CD8-positive, alpha-beta memory T cell (primary cell): Measurements from ENCODE around the gene CCDC126. TPM values are rescaled to one million over a fixed set of nuclear protein-coding genes. Genes with fewer than 3 reads are reported as not detected.
"Not testable (repeated sequence)": the region's sequence is repeated elsewhere in the genome, so short reads cannot be mapped to it uniquely, and the experiment has no call there.

Experiments
- CTCF ChIA-PET: fragments of 350-600 bp; sonication (Branson Sonifier 250); formaldehyde crosslinking; loops from one replicate; lab custom pipeline; 2021; ENCODE audit warnings: antibody characterized with exemption; lab: Charles Lee
- POLR2A ChIA-PET: fragments of 350-600 bp; sonication (Branson Sonifier 250); formaldehyde crosslinking; loops from one replicate; lab custom pipeline; 2021; ENCODE audit warnings: antibody characterized with exemption; lab: Charles Lee
- DNase-seq, 5 donors: peaks; one replicate each; pipeline versions ENCODE4 v3.0.0 to v3.0.0-alpha.2; 2020 to 2022; ENCODE audit warnings: mixed read lengths in 1 of 5
- H3K27ac ChIP-seq: one replicate; pipeline ENCODE4 v1.7.0; 2013; ENCODE audit warnings: low read depth, mild to moderate bottlenecking, low read length, moderate library complexity
- H3K27me3 ChIP-seq: 2 replicates; pipeline ENCODE4 v1.7.0; 2013; ENCODE audit warnings: low read length, mild to moderate bottlenecking; ENCODE audit not compliant: insufficient read depth, poor library complexity, severe bottlenecking
- H3K36me3 ChIP-seq: 2 replicates; pipeline ENCODE4 v1.7.0; 2013; ENCODE audit warnings: mild to moderate bottlenecking, low read length, moderate library complexity; ENCODE audit not compliant: insufficient read depth
- H3K4me1 ChIP-seq: 2 replicates; pipeline ENCODE4 v1.7.0; 2013; ENCODE audit warnings: mild to moderate bottlenecking, low read length, moderate library complexity; ENCODE audit not compliant: insufficient read depth
- H3K4me3 ChIP-seq: 2 replicates; pipeline ENCODE4 v1.7.0; 2013; ENCODE audit warnings: mild to moderate bottlenecking, low read length
- H3K9me3 ChIP-seq: 2 replicates; pipeline ENCODE4 v1.7.0; 2013; ENCODE audit warnings: mild to moderate bottlenecking, low read length
- H3K27ac Mint-ChIP-seq, 8 donors: one replicate each; pipeline ENCODE4 v1.8.0; 2020 to 2021; ENCODE audit warnings: mixed read lengths in 8 of 8, mild to moderate bottlenecking in 6 of 8, inconsistent platforms in 3 of 8, moderate library complexity in 3 of 8
- H3K27me3 Mint-ChIP-seq, 2 donors: one replicate each; pipeline ENCODE4 v1.8.0; 2020 to 2021; ENCODE audit warnings: mixed read lengths in 2 of 2, mild to moderate bottlenecking in 1 of 2, moderate library complexity in 1 of 2
- H3K36me3 Mint-ChIP-seq, 3 donors: one replicate each; pipeline ENCODE4 v1.8.0; 2020 to 2021; ENCODE audit warnings: mixed read lengths in 3 of 3, inconsistent platforms in 1 of 3, mild to moderate bottlenecking in 1 of 3
- H3K4me1 Mint-ChIP-seq, 3 donors: one replicate each; pipeline ENCODE4 v1.8.0; 2020 to 2021; ENCODE audit warnings: mixed read lengths in 3 of 3, inconsistent platforms in 1 of 3, mild to moderate bottlenecking in 1 of 3
- H3K4me3 Mint-ChIP-seq, 7 donors: one replicate each; pipeline ENCODE4 v1.8.0; 2020 to 2021; ENCODE audit warnings: mixed read lengths in 7 of 7, mild to moderate bottlenecking in 6 of 7, moderate library complexity in 4 of 7, inconsistent platforms in 2 of 7
- H3K9me3 Mint-ChIP-seq, 5 donors: one replicate each; pipeline ENCODE4 v1.8.0; 2020 to 2022; ENCODE audit warnings: mixed read lengths in 5 of 5, mild to moderate bottlenecking in 3 of 5, moderate library complexity in 2 of 5, inconsistent platforms in 1 of 5
- polyA plus RNA-seq: library from polyadenylated mRNA; unstranded; fragments of 300-500 nt; fragmentation: Illumina TruSeq; gene quantifications from one replicate; pipeline ENCODE4 v1.2.3, GENCODE V29; 2021
- total RNA-seq, 2 experiments: library from RNA; stranded (reverse); gene quantifications; one replicate each; pipeline ENCODE4 v1.2.3, GENCODE V29; 2021

The CCDC126 gene
- total RNA-seq (1 to 10 TPM; 5.9 to 7.2 TPM), polyA plus RNA-seq (17.4 TPM)

DNA sequence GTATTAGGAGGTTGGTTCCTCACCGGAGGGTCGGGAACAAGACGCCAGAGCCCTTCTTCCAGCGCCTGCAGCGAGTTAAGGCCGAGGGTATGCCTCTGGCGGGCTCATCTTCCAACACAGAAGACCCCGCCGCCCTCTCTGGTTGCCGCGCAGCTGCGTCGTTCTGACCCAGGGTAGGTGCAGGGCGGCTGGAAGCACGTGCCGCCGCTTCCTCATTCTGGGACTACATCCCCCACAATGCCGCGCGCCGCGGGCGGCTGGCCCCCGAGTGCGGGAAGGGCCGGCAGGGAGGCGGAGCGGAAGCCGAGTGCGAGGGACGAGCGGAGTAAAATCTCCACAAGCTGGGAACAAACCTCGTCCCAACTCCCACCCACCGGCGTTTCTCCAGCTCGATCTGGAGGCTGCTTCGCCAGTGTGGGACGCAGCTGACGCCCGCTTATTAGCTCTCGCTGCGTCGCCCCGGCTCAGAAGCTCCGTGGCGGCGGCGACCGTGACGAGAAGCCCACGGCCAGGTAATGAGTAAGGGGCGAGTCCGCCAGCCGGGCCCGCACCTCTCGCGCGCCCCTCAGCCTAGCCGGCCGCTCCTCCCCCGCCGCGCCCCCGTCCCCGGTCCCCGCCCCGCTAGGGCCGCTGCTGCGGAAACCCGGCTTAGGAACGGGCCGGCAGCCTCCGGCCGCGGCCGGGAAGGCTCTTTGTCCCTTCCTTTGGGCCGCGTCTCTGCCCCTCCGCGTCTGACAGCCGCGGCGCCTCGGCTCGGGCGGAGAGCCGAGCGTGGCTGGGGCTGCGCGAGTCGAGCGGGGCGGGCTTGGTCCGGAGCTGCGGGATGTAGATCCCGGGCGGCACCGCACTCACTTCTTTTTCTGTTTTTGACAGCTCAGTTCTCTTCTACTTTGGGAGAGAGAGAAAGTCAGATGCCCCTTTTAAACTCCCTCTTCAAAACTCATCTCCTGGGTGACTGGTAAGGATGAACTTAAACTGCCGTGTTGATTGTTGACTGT, at the start of gene CCDC126:
CCDC126 (plus strand) TSS at position 289 of the 998 bp plus-strand sequence. CDS start 13,934 bp downstream, outside the sequence.
- Mint-ChIP-seq H3K4me1 (peaks cover 29 to 49% (median 44%) of the 10 kb centered on the region in 3 donors), H3K27ac (peak within 1 kb of the TSS; percentile 17 to 89 (median 84)), H3K27me3 (peaks cover 2 to 3% of the 10 kb centered on the region in 2 donors), H3K9me3 (no peaks in the 10 kb centered on the region), H3K4me3 (peak within 1 kb of the TSS; percentile 92 to 98 (median 92)), H3K36me3 (peaks cover 0 to 3% (median 0%) of the 10 kb centered on the region in 3 donors)
- peaks cover 22% of the 10 kb centered on the region for H3K4me1 ChIP-seq
- POLR2A ChIA-PET, result interaction anchor here (0.6 to 1.3 kb wide), 4 partner anchors 45 to 299 kb away, joined by 3 to 11 read pairs (median 3); partner anchors contain the start of gene FAM221A
- peak within 1 kb of the TSS; percentile 81 for H3K4me3 ChIP-seq
- peak; percentile 73 to 85 (median 78) for DNase-seq
- no peaks in the 10 kb centered on the region for H3K36me3 ChIP-seq
- CTCF ChIA-PET, result interaction anchor here (1.1 to 2.4 kb wide), 7 partner anchors 49 to 318 kb away, joined by 3 to 9 read pairs (median 3); partner anchors contain the start of gene FAM221A
- H3K9me3 ChIP-seq, result no peaks in the 10 kb centered on the region
- no peaks in the 10 kb centered on the region for H3K27me3 ChIP-seq
- peak within 1 kb of the TSS; percentile 55 for H3K27ac ChIP-seq

DNA sequence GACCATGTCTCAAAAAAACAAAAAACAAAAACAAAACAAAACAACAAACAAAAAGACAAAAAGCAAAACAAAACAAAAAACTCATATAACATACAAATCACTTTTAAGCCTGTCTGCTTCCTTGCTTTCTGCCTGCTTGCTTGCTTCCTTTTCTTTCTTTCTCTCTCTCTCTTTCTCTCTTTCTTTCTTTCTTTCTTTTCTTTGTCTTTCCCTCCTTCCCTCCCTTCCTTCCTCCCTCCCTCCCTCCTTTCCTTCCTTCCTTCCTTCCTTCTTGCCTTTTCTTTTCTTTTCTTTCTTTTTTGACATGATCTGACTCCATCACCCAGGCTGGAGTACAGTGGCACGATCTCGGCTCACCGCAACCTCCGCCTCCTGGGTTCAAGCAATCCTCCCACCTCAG, 49.5 kb upstream of the CCDC126 start:
- CTCF ChIA-PET, result interaction anchor here (0.7 to 2.2 kb wide), 13 partner anchors 9 to 275 kb away, joined by 3 to 15 read pairs (median 5); partner anchors contain the start of genes FAM221A and STK31
- no peaks in the 10 kb centered on the region for H3K4me1 ChIP-seq
- no peaks in the 10 kb centered on the region for H3K9me3 ChIP-seq

DNA sequence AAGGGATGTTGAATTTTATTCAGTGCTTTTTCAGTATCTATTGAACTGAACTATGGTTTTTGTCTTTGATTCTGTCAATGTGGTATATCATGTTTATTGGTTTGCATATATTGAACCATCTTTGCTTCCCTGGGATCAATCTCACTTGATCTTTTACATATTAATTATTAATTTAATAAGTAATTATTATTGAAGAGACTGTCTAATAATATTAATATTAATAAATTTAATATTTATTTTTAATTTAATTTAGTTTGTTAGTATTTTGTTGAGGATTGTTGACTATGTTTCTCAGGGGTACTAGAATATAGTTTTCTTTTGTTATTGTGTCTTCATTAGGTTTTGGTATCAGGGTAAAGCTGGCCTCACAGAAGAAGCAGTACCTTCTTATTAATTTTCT, 38.9 kb upstream of the CCDC126 start:
- Histone ChIP-seq H3K27me3 (no peaks in the 10 kb centered on the region), H3K4me3 (no peak overlapping the region), H3K4me1 (no peaks in the 10 kb centered on the region), H3K9me3 (no peaks in the 10 kb centered on the region), H3K27ac (no peak overlapping the region), H3K36me3 (no peaks in the 10 kb centered on the region)
- POLR2A ChIA-PET, result no interaction called here
- no peak for DNase-seq
- CTCF ChIA-PET, result no interaction called here
- Mint-ChIP-seq H3K4me3 (no peak overlapping the region), H3K27me3 (peaks cover 2 to 9% of the 10 kb centered on the region in 2 donors), H3K27ac (no peak overlapping the region), H3K36me3 (no peaks in the 10 kb centered on the region), H3K4me1 (no peaks in the 10 kb centered on the region), H3K9me3 (no peaks in the 10 kb centered on the region)

More for the DNA sequence above, 49.5 kb upstream of the CCDC126 start:
- Mint-ChIP-seq H3K27me3 (no peaks in the 10 kb centered on the region), H3K36me3 (no peaks in the 10 kb centered on the region), H3K9me3 (no peaks in the 10 kb centered on the region), H3K4me1 (peaks cover 6 to 13% (median 10%) of the 10 kb centered on the region in 3 donors), H3K4me3 (no peak overlapping the region), H3K27ac (peak overlapping the region in 1 of 8 donors; percentile 20)
- H3K36me3 ChIP-seq, result no peaks in the 10 kb centered on the region
- no peak overlapping the region for H3K27ac ChIP-seq
- no peak overlapping the region for H3K4me3 ChIP-seq
- no peak for DNase-seq
- no peaks in the 10 kb centered on the region for H3K27me3 ChIP-seq
- POLR2A ChIA-PET, result no interaction called here

DNA sequence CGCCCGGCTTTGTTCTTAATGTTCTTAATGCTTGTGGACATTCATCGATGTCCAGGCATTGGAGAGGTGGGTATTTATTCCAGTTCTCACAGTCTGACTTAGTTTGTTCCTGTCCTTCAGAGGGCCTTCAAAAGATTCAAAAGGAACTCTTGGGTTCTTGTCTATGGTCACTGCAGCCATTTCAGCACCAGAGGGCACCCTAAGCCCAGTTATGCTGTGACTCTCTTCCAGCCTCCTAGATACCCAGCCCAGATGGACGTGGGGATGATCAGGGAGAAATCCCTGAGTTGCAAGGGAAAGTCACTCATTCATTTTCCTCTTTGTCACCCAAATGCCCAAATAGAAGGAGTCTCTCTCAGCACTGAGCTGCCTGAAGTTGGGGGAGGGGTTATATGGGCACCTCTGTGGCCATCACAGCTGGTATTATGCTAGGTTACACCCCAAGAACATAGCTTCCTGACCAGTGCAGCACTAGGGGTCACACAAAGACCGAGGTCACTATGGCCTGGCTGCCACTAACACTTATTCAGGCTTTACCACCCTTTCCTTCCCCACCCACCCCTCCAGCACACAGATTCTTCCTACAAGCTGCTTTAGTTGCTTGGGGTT, 26.5 kb upstream of the CCDC126 start:
- no peaks in the 10 kb centered on the region for H3K36me3 ChIP-seq
- ChIA-PET CTCF (interaction anchor here (0.6 to 5.0 kb wide), 10 partner anchors 9 to 144 kb away, joined by 3 to 31 read pairs (median 4); partner anchors contain the start of gene STK31), POLR2A (no interaction called here)
- peaks cover 0 to 2% (median 0%) of the 10 kb centered on the region in 5 donors for H3K9me3 Mint-ChIP-seq
- H3K27me3 Mint-ChIP-seq, result peaks cover 9 to 34% of the 10 kb centered on the region in 2 donors
- H3K4me3 Mint-ChIP-seq, result peak overlapping the region in 1 of 7 donors; percentile 26
- peak; percentile 37 to 70 (median 46) for DNase-seq
- no peaks in the 10 kb centered on the region for H3K4me1 ChIP-seq
- no peaks in the 10 kb centered on the region for H3K36me3 Mint-ChIP-seq
- H3K9me3 ChIP-seq, result no peaks in the 10 kb centered on the region
- H3K4me1 Mint-ChIP-seq, result no peaks in the 10 kb centered on the region
- H3K4me3 ChIP-seq, result no peak overlapping the region
- no peak overlapping the region for H3K27ac ChIP-seq
- H3K27ac Mint-ChIP-seq, result no peak overlapping the region
- peaks cover under 1% of the 10 kb centered on the region for H3K27me3 ChIP-seq

GRCh38 chr7:23581975-23582374, 15.2 kb upstream of the CCDC126 start:
- H3K9me3 Mint-ChIP-seq, DNase-seq, H3K9me3 ChIP-seq, H3K36me3 ChIP-seq, POLR2A ChIA-PET, H3K4me1 Mint-ChIP-seq, H3K27me3 Mint-ChIP-seq, H3K36me3 Mint-ChIP-seq, H3K27ac Mint-ChIP-seq, H3K4me3 Mint-ChIP-seq, CTCF ChIA-PET, H3K4me3 ChIP-seq, H3K4me1 ChIP-seq, H3K27ac ChIP-seq, H3K27me3 ChIP-seq: not testable (repeated sequence)

DNA sequence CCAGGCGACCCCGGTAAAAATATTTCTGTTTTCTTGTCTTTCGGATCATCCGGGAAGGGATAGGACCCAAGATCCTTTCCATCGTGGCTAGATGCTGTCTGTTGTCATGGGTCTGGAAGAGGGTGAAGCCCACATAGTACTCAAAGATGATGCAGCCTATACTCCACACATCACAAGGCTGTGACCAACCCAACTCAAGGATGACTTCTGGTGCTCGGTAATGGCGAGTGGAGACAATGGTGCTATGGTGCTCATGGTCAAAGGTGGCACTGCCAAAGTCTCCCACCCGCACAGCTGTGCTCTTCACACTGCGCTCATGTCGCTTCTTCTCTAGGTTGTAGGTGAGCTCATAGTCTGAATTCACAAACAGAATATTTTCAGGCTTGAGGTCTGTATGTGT, 11.9 kb upstream of the CCDC126 start:
- H3K4me3 ChIP-seq, DNase-seq, H3K27me3 Mint-ChIP-seq, H3K27me3 ChIP-seq, H3K27ac Mint-ChIP-seq, H3K4me3 Mint-ChIP-seq, H3K36me3 Mint-ChIP-seq, H3K4me1 ChIP-seq, H3K4me1 Mint-ChIP-seq, H3K27ac ChIP-seq, H3K9me3 ChIP-seq, H3K36me3 ChIP-seq, H3K9me3 Mint-ChIP-seq, POLR2A ChIA-PET: not testable (repeated sequence)
- CTCF ChIA-PET, result interaction anchor here (1.0 kb wide), 1 partner anchor 313 kb away, joined by 3 read pairs; no protein-coding TSS in a partner anchor

GRCh38 chr7:23586159-23586558, 11.0 kb upstream of the CCDC126 start:
- Histone ChIP-seq H3K4me3 (no peak overlapping the region), H3K36me3 (no peaks in the 10 kb centered on the region), H3K4me1 (no peaks in the 10 kb centered on the region), H3K27ac (no peak overlapping the region), H3K9me3 (no peaks in the 10 kb centered on the region), H3K27me3 (no peaks in the 10 kb centered on the region)
- ChIA-PET POLR2A (no interaction called here), CTCF (no interaction called here)
- Mint-ChIP-seq H3K4me3 (peak overlapping the region in 1 of 7 donors; percentile 9), H3K36me3 (no peaks in the 10 kb centered on the region), H3K9me3 (no peaks in the 10 kb centered on the region), H3K4me1 (no peaks in the 10 kb centered on the region), H3K27ac (no peak overlapping the region), H3K27me3 (no peaks in the 10 kb centered on the region)
- DNase-seq, result no peak
